Measurements from ENCODE around the gene ZNF79.

DNA sequence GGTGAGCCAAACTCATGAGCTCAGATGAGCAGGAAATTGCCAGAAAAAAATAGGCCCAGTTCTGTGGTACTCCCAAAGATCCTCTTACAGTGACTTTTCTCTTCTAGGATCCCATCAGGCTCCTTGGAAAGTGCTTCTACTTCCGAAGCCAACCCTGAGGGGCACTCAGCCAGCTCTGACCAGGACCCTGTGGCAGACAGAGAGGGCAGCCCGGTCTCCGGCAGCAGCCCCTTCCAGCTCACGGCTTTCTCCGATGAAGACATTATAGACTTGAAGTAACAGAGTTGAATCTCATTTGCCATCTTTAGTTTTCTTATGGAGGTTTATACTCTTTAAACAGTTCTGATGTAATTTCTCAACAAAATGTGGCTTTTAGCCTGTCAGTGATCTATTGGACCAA lies 31.2 kb upstream of the ZNF79 start:
- TF ChIP-seq, protein P1, sequence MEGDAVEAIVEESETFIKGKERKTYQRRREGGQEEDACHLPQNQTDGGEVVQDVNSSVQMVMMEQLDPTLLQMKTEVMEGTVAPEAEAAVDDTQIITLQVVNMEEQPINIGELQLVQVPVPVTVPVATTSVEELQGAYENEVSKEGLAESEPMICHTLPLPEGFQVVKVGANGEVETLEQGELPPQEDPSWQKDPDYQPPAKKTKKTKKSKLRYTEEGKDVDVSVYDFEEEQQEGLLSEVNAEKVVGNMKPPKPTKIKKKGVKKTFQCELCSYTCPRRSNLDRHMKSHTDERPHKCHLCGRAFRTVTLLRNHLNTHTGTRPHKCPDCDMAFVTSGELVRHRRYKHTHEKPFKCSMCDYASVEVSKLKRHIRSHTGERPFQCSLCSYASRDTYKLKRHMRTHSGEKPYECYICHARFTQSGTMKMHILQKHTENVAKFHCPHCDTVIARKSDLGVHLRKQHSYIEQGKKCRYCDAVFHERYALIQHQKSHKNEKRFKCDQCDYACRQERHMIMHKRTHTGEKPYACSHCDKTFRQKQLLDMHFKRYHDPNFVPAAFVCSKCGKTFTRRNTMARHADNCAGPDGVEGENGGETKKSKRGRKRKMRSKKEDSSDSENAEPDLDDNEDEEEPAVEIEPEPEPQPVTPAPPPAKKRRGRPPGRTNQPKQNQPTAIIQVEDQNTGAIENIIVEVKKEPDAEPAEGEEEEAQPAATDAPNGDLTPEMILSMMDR (IDR thresholded peaks at IDR 0.05) = no peak
- no peak for TF ChIP-seq POLR2A (IDR thresholded peaks at IDR 0.05)
- no peak for TF ChIP-seq EP300 (IDR thresholded peaks at IDR 0.05)
- no peak for TF ChIP-seq POLR2AphosphoS5 (IDR thresholded peaks at IDR 0.05)

Measured in upper lobe of left lung (tissue), 4 donors.